Measurements from ENCODE around the gene TBC1D19.

TBC1D19 gene

DNA sequence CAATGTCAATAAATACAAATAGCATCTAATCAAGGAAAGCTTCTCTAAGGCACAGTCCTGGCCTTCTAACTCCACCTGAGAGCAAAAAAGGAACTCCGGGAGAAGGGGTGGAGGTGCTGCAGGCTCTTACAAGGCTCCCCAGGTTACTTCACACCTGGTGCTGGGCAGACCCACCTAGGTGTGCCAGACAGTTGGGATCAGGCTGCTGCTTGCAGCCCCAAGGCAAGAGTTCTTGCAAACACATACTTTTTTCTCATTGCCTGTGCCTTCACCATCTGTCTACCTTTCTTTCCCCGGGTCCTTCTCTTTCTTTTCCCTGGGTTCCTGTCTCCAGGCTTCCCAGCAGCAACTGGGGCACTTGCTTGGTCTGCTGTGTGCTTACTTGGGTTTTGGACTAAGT is 195.3 kb downstream of the TBC1D19 start:
- DNase-seq (ENCODE audit: low read depth in 2 of 2, low spot score in 1 of 2): no peak

DNA sequence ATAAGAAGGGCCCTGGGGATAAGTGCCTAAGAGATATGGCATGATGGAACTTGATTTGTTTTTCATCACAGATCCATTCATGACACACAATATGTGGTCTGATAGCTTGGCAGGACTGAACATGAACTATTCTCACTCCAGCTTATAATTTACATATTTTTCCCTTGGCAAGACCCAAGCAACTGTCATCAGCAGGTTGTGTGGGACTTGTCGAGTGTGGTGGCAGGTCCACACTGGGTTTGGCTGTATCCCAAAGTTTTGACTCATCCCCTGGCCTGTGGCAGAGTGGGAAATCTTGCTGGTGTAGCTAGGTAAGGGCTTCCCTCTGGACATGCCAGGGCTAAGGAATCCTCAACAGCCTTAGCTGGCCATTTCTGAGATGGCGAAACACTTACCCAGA is 195.8 kb downstream of the TBC1D19 start:
- no peak for DNase-seq (ENCODE audit: low read depth in 2 of 2, low spot score in 1 of 2)

DNA sequence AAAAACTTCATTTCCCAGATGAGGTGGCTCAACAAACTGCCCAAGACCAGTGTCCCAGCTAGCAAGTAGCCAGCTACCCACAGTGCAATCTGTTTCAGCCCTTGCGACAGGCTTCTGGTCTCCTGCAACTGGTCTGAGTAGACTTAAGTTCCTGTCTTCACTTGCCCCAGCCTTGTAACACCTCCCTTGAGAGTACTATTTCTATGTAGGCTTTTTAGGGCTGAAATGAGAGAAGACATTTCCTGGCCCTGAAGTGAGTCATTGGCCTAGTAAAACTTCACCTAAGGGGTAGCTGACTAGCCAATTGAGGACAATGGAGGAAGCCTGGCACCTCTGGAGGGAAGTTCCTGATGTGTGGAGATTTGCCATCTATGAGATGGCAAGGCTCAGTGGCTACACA is 196.7 kb downstream of the TBC1D19 start:
- no peak for DNase-seq (ENCODE audit: low read depth in 2 of 2, low spot score in 1 of 2)

DNA sequence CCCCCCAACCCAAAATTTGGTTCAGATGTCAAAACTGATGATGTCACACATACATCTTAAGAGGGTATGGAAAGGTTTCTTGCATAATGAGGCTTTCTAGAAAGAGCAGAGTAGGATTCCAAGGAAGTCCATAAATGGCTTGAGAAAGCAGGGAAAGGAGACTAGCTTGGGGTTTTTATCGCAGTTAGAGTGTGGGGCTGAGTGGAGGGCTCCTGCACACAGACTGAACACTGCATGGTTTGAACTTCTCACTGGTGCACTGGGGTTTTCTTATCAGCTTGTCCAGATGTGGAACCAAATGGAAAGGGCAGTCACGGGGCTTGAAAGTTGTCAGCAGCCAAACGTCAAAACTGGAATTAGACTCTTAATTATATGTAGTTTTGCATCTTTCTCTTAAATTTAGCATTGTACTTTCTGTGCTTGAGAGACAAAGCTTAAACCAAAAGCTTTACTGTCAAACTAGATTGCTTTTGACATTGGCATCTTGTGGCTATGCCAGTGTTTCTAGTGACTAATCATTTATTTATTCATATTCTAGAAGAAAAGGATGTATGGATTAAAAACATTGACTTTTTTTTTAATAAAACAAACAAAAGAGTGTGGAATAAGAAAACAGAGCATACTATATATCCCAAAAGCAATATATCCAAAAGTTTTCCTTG is 198.4 kb downstream of the TBC1D19 start:
- DNase-seq (ENCODE audit: low read depth in 2 of 2, low spot score in 1 of 2): no peak

DNA sequence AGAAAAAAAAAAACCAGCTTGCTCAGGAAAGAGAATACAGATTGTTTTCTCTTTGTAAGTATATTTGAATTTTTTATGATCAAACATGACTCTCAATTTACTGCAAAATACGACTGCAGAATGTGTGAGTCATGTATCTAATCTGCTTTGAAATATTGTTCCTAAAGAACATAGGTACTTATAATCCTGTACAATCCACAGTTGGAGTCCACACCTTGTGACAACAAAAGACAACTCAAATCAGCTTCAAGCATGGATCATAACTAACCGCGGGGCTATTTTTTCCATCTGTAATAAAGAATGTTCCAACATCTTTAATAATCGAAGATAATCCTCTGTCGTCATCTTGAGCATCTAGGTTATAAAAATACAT is 198.9 kb downstream of the TBC1D19 start:
- DNase-seq (ENCODE audit: low read depth in 2 of 2, low spot score in 1 of 2): no peak

DNA sequence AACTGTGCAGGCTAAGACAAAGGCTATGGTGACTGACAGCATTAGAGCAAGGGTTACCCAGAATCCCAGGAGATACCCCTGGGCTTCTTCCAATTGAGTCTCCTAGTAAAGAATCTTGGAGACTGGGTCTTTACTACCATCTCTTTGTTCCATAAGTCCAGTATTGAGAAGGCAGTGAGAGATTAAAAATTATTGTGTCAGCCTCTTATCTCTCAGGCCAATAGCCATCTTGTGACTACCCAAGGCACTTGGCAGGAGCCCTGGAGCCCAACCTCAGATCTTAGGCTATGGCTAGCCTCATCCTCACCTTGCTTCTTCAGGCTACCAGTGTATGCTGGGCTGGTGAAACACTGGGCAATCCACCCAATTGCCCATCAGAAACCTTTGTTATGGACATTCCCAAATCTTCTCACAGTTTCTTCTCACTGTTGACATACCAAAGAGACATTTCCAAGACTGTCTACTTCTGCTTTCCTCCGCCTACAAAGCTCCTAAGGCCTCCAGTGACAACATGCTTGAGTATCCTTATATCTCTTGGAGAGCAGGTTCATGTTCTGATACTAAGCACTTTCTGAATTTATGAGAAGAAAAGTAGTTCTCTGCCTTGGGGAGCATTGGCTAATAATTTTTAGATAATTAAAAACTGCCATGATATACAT is 200.5 kb downstream of the TBC1D19 start:
- no peak for DNase-seq (ENCODE audit: low read depth in 2 of 2, low spot score in 1 of 2)

DNA sequence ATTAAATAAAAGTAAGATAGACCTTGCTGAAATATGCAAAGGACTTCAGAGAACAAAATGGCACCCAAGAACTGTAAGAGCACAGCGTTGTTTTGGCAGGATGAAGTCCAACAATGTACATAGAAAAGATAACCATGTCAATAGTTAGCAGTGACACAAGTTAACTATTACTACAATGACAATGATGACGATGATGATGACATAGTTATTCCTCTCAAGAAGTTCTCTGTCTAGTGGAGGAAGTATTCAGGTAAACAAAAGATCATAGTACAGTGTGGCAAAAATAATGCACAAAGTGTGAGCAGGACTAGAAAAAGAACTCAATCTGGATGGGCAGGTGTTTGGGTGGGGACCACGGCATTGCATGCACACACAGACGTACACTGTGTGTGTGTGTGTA is 201.4 kb downstream of the TBC1D19 start:
- no peak for DNase-seq (ENCODE audit: low read depth in 2 of 2, low spot score in 1 of 2)

DNA sequence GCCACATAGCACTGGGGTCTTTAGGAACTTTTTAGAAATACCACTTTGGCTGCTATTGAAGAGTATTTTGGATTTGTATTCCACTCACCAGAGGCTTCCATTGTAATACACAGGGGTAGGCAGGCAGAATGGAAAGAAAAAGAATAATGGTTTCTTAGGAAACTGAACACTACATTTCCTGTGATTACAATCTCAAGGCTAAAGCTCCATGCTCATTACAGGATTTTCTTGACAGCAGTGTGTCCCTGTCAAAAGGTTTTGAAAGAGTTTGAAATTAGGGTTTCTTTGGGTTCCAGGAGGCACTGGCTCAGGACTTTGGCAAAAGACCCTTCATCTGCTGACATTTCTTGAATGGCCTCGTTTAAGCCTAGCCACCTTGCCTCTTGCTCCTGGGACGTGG is 201.9 kb downstream of the TBC1D19 start:
- no peak for DNase-seq (ENCODE audit: low read depth in 2 of 2, low spot score in 1 of 2)

DNA sequence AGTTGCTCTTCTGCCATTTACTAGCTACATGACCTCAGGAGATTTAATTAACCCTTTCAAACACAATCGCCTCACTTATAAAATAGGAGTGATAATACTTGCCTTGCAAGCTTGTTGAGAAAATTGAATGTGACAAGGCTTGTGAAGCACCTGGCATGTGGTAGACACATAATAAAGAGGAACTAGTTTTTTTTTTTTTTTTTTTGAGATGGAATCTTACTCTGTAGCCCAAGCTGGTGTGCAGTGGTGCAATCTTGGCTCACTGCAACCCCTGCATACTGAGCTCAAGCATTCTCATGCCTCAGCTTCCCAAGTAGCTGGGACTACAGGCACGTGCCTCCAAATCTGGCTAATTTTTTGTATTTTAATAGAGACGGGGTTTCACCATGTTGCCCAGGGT is 203.0 kb downstream of the TBC1D19 start:
- DNase-seq (ENCODE audit: low read depth in 2 of 2, low spot score in 1 of 2): no peak

DNA sequence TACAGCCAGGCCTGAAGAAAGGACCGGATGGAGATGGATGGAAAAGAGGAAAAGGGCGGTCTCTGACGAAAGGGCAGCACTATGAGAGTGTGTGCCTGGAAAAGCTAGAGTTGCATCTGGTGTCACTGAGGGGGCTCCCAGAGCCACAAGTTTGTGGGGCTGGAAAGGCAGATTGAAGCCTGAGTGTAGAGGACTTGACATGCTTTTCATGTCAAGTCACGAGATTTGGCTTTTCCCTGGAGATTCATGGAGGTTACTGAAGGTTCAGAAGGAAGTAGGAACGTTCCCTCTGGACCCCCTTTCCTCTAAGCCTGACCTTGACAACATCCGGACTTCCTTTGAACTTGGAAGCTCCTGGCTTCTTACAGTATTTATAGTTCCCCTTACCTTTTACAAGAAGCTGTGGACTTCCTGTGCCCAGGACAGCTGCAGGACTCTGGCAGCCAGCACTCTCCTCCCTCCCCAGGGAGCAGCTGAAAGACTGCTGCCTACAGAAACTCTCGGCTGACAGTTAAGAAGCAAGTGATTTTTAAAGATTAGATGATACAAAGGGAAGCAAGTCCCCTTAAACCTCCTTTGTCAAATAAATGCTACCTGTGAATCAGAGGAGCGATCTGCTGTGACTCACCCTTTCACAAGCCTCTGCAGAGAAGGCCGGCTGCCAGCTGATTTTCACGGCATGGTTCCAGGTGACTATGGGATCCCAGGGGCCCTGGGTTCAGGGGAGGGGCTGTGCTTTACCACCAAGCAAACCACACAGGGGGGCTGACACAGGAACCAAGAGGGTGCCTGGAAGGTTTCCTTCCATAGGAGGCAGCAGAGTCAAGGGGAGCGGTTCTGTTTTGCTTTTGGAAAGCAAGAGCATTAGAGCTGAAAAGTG is 203.8 kb downstream of the TBC1D19 start:
- DNase-seq (ENCODE audit: low read depth in 2 of 2, low spot score in 1 of 2): peak in 1 of 2 donors; percentile 1

DNA sequence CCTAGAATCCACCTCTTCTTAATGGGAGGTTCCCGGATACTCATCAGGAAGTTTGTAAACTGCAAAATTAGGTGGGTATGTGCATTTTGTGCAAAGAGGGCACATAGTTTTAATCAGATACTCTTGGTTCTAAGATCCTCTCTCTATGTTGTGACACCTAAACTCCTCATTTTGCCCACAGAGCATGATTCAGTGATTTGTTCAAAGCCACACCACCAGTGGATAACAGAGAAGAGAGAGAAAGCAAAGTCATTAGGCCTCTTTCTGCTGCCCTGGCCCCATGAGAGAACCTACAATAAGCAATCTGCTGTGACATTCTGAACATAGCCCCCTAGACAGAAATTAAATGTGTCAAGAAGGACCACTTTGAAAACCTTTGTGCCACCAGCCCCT is 204.5 kb downstream of the TBC1D19 start:
- DNase-seq (ENCODE audit: low read depth in 2 of 2, low spot score in 1 of 2): no peak

DNA sequence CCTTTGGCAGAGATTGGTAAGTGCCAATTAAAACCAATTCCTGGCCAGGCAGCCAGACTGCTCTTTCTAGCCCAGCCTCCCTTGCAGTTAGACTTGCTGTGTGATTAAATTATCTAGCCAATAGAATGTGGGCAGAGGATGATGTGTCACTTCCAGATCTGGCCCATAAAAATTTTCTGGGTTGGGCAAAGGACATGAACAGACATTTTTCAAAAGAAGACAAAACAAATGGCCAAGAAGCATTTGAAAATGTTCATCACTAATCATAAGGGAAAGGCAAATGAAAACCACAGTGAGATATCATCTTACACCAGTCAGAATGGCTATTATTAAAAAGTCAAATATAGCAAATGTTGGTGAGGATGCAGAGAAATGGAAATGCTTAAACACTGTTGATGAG is 205.3 kb downstream of the TBC1D19 start:
- no peak for DNase-seq (ENCODE audit: low read depth in 2 of 2, low spot score in 1 of 2)

DNA sequence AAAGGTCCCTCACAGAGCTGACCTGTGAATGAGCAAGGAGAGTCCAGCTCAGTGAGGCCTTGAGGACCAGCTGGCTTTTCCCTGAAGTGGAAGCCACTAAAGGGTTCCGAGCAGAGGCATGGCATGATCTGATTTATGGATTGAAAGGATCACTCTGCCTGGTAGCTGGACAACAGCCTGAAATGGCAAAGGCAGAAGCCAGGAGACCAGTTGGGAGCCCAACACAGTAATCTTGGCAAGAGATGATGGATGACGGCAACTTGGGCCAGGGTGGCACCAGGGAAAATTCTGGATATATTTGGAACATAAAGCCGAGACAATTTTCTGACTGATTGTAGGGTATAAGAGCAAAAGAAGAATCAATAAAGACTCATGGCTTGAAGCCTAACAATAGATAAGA is 207.5 kb downstream of the TBC1D19 start:
- DNase-seq (ENCODE audit: low read depth in 2 of 2, low spot score in 1 of 2): no peak

DNA sequence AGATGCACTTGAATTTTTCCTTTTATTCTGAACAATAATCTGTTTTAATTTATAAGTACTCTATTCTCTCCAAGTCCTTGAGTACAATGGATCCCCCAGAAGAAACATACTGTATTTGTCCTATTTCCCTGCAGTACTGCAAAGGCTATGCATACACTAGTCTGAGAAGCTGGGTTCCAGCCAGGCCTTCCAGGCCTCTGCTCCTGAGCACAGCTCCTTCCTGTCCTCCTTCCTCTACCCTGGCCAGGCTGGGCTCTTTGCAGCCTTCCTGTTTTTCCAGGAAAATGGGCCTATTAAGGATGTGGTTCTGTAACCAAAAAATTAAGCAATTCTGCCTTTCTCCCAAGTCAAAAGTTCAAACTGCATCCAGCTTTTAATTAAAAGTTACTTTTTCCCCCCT is 208.8 kb downstream of the TBC1D19 start:
- no peak for DNase-seq (ENCODE audit: low read depth in 2 of 2, low spot score in 1 of 2)

DNA sequence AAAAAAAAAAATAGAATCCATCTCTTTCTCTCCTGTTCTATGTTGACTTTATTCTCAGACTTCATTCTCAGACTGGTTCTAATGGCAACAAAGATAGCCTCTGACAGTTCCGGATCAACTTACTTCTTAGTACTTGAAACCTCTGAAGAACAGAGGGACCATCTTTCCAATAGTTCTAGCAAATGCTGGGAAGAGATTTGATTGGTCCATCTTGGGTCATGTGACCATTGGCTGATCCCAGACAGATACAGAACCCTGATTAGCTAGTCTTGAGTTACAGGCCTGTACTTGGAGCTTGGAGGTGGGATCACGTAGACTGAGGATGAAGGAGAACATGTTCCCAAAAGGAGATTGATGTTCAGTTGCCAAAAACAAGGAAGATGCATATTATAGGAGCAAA is 209.9 kb downstream of the TBC1D19 start:
- DNase-seq (ENCODE audit: low read depth in 2 of 2, low spot score in 1 of 2): no peak

DNA sequence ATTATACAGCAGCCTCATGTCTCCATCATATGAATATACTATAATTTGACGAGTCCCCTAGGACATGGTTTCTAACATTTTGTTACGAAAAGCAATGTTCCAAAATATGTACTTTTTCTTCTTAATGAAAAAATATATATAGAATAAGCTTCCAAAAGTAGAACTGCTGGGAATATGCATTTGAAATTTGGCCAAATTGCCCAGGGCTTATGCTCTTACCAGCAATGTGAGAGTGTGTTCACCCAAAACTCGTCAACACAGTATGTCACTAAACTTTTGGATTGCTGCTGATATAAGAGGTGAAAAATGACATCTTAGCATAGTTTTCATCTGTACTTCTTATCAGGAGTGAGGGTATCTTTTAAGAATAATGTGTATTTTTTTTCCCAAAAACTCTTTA is 212.2 kb downstream of the TBC1D19 start:
- no peak for DNase-seq (ENCODE audit: low read depth in 2 of 2, low spot score in 1 of 2)

DNA sequence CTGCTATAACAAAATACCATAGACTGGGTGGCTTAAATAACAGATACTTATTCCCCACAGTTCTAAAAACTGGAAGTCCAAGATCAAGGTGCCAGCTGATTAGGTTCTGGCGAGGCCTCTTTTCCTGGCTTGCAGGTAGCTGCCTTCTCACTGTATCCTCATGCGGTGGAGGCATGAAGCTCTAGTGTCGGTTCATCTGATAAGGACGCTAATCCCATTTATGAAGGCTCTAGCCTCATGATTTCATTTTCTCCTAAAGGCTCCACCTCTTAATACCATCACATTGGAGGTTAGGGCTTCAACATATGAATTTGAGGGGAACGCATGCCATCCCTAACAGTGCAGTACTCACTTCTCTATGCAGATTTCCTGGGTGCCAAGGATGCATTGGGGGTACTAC is 218.9 kb downstream of the TBC1D19 start:
- no peak for DNase-seq (ENCODE audit: low read depth in 2 of 2, low spot score in 1 of 2)

DNA sequence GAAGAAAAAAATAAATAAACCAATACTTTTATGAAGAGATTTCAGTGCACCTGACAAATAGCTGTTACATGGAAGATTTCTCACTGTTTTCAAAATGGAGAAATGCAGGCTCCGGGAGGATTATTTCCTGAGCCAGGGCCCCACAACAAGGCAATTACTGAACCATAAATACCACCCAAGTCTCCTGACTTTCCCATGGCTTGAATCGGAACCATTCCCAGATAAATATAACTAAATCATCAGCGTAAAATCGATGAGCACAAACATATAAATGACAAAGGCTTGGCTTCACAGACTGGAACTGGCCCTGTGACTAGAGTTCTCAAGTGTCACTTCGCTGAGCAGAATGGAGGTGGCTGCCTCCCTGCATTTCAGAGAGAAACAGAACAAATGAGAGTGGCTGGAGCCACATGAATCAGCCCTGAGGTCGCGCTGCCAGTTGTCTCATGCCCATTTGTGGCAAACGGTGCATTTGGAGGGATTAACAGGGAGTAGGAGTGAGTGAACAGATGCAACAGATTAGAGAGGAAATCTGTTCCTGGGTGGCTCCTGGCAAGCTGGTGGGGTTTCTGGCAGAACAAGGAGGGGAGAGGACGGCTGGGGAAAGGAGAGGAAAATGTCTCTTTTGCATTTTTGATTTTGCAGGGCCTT is 219.5 kb downstream of the TBC1D19 start:
- DNase-seq (ENCODE audit: low read depth in 2 of 2, low spot score in 1 of 2): no peak

DNA sequence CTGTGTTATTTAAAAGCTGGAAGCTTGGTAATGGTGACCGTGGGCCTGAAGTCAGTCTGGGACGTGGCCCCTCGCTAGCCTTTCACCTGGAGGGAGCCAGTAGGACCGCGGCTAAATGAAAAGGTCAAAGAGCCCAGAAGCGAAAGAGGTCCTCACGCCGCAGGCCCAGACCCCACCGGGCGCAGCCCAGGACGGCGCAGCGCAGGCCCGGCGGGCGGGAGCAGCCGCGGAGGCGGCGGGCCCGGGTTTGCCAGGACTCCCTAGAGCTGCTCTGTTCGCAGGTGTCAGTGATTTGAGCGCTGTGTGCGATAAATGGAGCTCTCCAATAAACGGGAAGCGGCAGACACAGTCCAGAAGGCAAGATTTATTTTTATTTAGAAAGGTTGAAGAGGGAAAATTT is 220.6 kb downstream of the TBC1D19 start:
- no peak for DNase-seq (ENCODE audit: low read depth in 2 of 2, low spot score in 1 of 2)

DNA sequence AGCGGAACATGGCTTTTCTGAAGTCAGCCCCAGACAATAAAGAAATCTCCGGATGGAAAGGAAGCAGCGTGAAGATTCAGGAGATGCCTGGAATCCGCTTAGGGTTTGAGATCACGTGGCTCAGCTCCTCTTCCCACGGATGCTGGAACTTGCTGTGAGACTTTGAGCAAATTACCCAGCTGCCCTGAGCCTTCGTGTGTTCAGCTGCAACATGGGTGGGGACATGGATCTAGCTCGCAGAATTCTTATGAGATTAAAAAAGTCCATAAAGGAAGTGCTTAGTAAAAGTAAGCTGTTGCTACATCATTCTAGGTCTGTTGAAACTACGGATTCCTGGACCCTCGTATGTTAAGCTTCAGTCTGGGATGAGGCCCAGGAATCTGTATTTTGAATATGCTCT is 221.0 kb downstream of the TBC1D19 start:
- no peak for DNase-seq (ENCODE audit: low read depth in 2 of 2, low spot score in 1 of 2)

Data from stimulated activated CD8-positive, alpha-beta memory T cell treated with anti-CD3 and anti-CD28 coated beads, Interleukin-4, amount 100 ng/mL, for 1 hour (primary cell).